A549 treated with Mapracorat at 1 μM for 4 hours (cell line): ENCODE data around the gene SPATA31D4. TPM values are rescaled to one million over a fixed set of nuclear protein-coding genes. Genes with fewer than 3 reads are reported as not detected.

Source experiments
- total RNA-seq: library from RNA; stranded (reverse); fragments of 200-300 nt; extraction: Qiagen RNA extraction; gene quantifications from 5 replicates; pipeline ENCODE4 v1.2.3, GENCODE V29; 2022

The SPATA31D4 gene
- not detected in 5 replicates for total RNA-seq

GRCh38 chr9:81928305-81928704 is at the start of gene SPATA31D4:
TSS of gene SPATA31D4 (plus strand) at chr9:81928428. CDS start at chr9:81928514, 86 bp downstream.

DNA sequence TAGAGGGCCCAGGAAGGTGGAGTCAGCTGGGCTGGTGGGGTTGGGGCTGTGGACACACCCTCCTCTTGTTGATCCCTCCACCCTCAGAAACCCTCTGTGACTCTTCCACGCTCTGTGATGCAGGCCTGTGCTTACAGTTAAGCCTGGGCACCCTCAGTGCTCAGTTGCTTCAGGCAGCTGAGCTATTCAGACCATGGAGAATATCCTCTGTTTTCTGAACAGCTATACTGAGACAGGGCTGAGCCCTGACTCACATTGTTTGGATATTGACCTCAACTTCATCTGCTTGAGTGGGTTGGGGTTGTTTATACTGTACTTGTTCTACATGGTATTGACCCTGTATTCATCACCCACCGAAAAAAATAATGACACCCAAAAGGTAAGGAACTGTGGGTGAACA is 15.2 kb downstream of the SPATA31D4 start, which contains the start of gene SPATA31D3:
SPATA31D3 (plus strand) TSS at position 108 of the 400 bp plus-strand sequence; CDS start at position 194, 86 bp downstream.

Other genes starting within 250 kb of the SPATA31D4 start
- 82.6 to 93.6 TPM (median 88.1 TPM) in 5 replicates for gene TLE1, start 238.9 kb upstream of the SPATA31D4 start, total RNA-seq
- gene SPATA31D3, start 15.1 kb downstream of the SPATA31D4 start, total RNA-seq = not detected in 5 replicates
- not detected in 5 replicates for gene SPATA31D1, start 60.3 kb downstream of the SPATA31D4 start, total RNA-seq